HG03060 (cell line): Measurements from ENCODE around the gene FAM168A.

ENCODE experiments used
- ATAC-seq: cut with Tn5 transposase; IDR thresholded peaks from one replicate; pipeline ENCODE4 v1.9.1; 2021; ENCODE audit warnings: low read depth, moderate number of reproducible peaks; ENCODE audit not compliant: unreplicated experiment

The FAM168A gene

DNA sequence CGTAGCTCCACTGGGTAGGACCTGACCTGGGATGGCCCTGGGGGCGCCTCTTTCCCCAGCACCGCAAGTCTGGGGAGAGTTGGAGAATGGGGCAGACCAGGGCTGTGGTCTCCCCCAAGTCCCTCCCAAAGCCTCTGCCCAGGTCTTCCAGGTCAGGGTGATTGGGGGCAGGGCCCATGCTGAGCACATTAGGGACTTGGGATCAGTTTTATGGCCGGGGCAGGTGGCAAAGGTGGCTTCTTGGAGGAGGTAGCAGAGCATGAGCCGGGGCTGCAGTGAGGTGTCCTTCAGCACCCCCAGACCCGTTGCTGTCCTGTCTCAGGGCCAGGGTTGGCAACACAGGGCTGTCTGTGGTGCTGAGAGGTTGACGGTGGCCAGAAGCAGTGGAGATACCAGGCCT, 215.7 kb downstream of the FAM168A start:
- no peak for ATAC-seq

GRCh38 chr11:73381589-73381988, 216.3 kb downstream of the FAM168A start:
- ATAC-seq, result no peak

DNA sequence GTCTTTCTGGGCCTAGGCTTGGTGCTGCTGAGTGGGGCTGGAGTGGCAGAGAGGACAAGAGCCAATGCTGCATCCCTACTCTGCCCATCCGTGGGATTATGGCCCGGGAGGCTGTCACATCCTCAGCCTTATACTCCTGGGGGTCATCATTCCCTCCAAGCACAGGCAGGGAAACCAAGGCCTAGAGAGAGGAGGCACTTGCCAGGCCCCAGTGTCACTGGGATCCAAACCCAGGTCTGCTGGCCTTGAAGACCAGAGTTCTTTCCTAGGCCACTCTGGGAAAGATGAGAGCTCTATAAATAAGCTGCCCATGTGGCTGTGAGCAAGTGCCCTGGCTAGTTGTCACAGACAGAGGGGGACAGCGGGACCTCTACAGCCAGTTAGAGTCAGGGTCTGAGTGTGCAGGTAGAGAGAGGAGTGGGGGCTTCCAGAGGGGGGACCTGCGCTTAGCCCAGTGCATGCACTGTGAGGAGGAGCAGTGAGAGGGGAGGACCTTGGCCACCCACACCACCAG, 217.0 kb downstream of the FAM168A start:
- ATAC-seq, result no peak

- ATAC-seq, result no peak
These were observed 217.6 kb downstream of the FAM168A start for GRCh38 chr11:73380331-73380730.

DNA sequence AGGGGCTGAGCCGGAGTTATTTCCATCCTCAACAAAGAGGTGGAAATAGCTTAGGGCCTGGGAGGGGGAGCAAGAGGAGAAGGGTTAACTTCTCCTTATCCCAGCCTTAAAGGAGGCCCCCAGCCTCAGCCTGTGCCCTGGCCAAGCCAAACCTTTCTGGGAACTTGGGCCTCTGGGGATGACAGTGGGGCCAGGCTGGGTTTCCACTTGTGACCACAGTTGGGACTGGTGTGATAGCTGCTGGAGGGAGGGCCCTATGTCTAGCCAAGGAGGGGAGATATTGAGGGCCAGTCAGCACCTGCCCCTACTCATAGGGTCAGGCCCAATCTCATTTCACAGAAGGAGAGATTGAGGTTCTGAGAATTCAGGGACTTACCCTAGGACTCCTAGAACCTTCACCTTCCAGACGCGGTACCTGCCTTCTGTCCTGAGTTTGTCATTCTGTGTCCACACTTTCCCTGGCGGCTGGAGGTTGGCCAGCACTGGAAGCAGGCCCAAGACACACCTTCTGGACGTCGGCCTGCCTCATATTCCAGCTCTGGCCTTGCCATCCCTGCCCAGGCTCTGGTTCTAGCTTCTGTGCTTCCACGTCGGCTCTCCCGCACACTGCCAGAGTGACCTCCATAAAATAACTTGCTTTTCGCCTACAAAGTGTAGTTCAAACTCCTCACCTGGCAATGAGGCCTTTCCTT, 218.6 kb downstream of the FAM168A start:
- no peak for ATAC-seq

- no peak for ATAC-seq
These were observed 220.9 kb downstream of the FAM168A start for GRCh38 chr11:73376803-73377629.

GRCh38 chr11:73376160-73376802, 221.6 kb downstream of the FAM168A start, which contains the start of gene RELT:
Gene RELT, plus strand, starts transcription at chr11:73376399. Its CDS starts 12,738 bp downstream, at chr11:73389137.
- ATAC-seq, result peak; percentile 53

GRCh38 chr11:73375830-73376159, 222.1 kb downstream of the FAM168A start:
- no peak for ATAC-seq

DNA sequence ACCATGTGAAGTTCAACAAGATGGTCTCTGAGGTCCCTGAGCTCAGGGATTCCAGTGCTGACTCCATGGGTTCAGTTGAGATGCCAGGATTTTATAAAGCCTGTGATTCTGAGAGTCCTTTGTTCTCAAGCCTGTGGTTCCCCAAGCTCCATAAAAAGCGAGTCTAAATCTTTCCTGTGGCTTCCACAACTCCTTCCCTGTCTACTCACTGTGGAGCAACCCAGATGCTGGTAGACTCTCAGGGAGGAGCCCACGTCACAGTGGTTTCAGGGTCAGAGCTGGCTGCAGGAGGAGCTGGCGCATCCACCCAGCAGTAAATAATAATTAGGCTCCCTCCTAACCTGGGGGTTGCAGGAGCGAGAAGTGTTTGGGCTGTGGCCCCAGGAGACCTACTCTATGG, 223.8 kb downstream of the FAM168A start:
- no peak for ATAC-seq

GRCh38 chr11:73372375-73372993, 225.4 kb downstream of the FAM168A start:
- no peak for ATAC-seq

- no peak for ATAC-seq
These were observed 230.4 kb downstream of the FAM168A start for GRCh38 chr11:73367482-73368024.

- no peak for ATAC-seq
These were observed 231.0 kb downstream of the FAM168A start for GRCh38 chr11:73366953-73367352.

GRCh38 chr11:73366265-73366610, 231.7 kb downstream of the FAM168A start:
- ATAC-seq, result no peak

- no peak for ATAC-seq
These were observed 232.3 kb downstream of the FAM168A start for GRCh38 chr11:73365352-73366264.

DNA sequence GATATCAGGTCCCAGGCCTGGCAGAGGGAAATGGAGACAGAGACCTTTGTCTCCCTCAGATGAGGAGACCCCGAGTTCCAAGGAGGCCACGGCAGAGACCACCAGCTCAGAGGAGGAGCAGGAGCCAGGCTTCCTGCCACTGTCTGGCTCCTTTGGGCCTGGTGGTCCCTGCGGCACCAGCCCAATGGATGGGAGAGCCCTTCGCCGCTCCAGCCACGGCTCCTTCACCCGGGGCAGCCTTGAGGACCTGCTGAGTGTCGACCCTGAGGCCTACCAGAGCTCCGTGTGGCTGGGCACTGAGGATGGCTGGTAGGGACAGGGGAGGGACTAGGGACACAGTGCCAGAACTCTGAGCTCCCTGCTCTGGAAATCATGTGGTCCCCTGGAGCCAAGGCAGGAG, 234.8 kb downstream of the FAM168A start:
- ATAC-seq, result no peak

DNA sequence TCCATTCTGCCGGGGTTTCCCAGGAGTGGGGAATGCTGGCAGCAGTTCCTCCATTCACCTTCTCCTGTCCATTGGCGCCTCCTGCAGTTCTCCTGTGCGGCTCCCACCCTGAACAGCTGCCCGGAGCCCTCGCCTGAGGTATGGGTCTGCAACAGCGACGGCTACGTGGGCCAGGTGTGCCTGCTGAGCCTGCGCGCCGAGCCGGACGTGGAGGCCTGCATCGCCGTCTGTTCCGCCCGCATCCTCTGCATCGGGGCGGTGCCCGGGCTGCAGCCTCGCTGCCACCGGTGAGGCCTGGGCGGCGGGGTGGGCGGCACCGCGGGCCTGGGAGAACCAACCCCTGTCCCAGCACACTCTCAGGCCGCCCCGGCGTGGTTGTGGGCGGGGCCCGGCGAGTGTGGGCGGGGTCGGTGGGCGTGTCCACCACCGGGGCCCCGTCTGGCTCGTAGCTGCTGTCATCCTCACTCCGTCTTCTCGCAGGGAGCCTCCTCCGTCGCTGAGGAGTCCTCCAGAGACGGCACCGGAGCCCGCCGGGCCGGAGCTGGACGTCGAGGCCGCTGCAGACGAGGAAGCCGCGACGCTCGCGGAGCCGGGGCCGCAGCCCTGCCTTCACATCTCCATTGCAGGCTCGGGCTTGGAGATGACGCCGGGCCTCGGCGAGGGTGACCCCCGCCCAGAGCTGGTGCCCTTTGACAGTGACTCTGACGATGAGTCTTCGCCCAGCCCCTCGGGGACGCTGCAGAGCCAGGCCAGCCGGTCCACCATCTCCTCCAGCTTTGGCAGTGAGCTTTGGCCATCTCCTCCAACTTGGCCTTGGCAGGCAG, 235.7 kb downstream of the FAM168A start:
- no peak for ATAC-seq

DNA sequence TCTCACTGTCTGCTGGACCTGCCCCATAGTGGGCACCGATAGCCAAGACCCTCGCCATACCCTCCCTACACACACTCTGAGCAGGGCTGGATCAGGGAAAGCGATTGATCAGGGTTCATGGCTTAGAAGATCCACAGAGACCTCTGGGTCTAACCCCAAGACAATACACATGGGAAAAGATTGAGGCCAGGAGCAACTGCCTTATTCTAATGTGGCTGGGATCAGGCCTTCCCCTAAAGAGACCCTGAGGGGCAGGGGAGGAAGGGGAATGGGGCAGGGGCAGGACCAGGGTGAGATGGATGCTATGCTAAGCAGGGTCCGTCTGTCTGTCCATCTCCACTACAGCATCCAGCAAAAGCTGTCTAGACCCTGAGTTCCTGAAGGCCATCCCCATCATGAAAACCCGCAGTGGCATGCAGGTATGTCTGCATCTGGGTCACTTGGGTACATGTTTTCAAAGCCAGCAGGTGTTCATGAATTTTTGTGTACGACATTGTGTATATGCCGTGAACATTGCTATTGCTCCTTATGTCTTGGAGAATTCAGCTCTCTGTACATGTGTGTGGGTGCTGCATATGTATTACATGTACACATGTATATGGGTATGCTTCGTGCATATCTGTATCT, 237.1 kb downstream of the FAM168A start:
- no peak for ATAC-seq
